Gastrocnemius medialis (tissue), 4 donors: ENCODE measurements around the gene ZNF423.

Experiments
- CTCF ChIP-seq, 5 experiments: fragments of 450-650 bp in 3 of 5; fragments of 200-600 bp in 2 of 5; sonication (generic) in 2 of 5; IDR thresholded peaks in 4 of 5; conservative IDR thresholded peaks in 1 of 5; 1 replicate in 4 of 5; 2 replicates in 1 of 5; pipeline ENCODE4 v1.5.1; 2016 to 2019; ENCODE audit warnings: antibody characterized with exemption in 5 of 5, mild to moderate bottlenecking in 3 of 5, moderate library complexity in 3 of 5
- POLR2A ChIP-seq, 2 donors: fragments of 450-650 bp; IDR thresholded peaks; one replicate each; pipeline ENCODE4 v1.6.1; 2017; ENCODE audit warnings: antibody characterized with exemption in 2 of 2, mild to moderate bottlenecking in 2 of 2, moderate library complexity in 2 of 2

- TF ChIP-seq POLR2A (IDR thresholded peaks at IDR 0.05) (no peak), CTCF (IDR thresholded peaks at IDR 0.05 in 4 of 5, conservative IDR thresholded peaks at IDR 0.05 in 1 of 5) (no peak)
Observed at GRCh38 chr16:49583911-49584310, 272.0 kb downstream of the ZNF423 start.
